ENCODE measurements around the gene GNLY.
"Not testable (repeated sequence)": the region's sequence is repeated elsewhere in the genome, so short reads cannot be mapped to it uniquely, and the experiment has no call there.

GNLY gene

GRCh38 chr2:85710687-85711577 lies 16.8 kb downstream of the GNLY start:
- DNase-seq (ENCODE audit: low read depth), result no peak

GRCh38 chr2:85711578-85712060 lies 17.5 kb downstream of the GNLY start:
- DNase-seq (ENCODE audit: low read depth), result no peak

GRCh38 chr2:85712336-85712735 lies 18.2 kb downstream of the GNLY start:
- no peak for DNase-seq (ENCODE audit: low read depth)

GRCh38 chr2:85712849-85713612 lies 18.9 kb downstream of the GNLY start:
- DNase-seq (ENCODE audit: low read depth), result no peak

GRCh38 chr2:85713836-85714235 lies 19.7 kb downstream of the GNLY start:
- no peak for DNase-seq (ENCODE audit: low read depth)

- DNase-seq (ENCODE audit: low read depth), result not testable (repeated sequence)
Observed at GRCh38 chr2:85714421-85714820, 20.3 kb downstream of the GNLY start.

GRCh38 chr2:85714841-85715240 lies 20.7 kb downstream of the GNLY start:
- DNase-seq (ENCODE audit: low read depth), result no peak

GRCh38 chr2:85716346-85716914 lies 22.3 kb downstream of the GNLY start:
- DNase-seq (ENCODE audit: low read depth), result no peak

- no peak for DNase-seq (ENCODE audit: low read depth)
Observed at GRCh38 chr2:85717308-85718008, 23.3 kb downstream of the GNLY start.

GRCh38 chr2:85718009-85718391 lies 23.8 kb downstream of the GNLY start:
- no peak for DNase-seq (ENCODE audit: low read depth)

- DNase-seq (ENCODE audit: low read depth), result no peak
Observed at GRCh38 chr2:85718885-85719492, 24.8 kb downstream of the GNLY start.

- DNase-seq (ENCODE audit: low read depth), result no peak
Observed at GRCh38 chr2:85719609-85720240, 25.6 kb downstream of the GNLY start.

GRCh38 chr2:85720533-85720932 lies 26.4 kb downstream of the GNLY start:
- no peak for DNase-seq (ENCODE audit: low read depth)

GRCh38 chr2:85721641-85722040 lies 27.5 kb downstream of the GNLY start:
- no peak for DNase-seq (ENCODE audit: low read depth)

- no peak for DNase-seq (ENCODE audit: low read depth)
Observed at GRCh38 chr2:85722519-85722918, 28.4 kb downstream of the GNLY start.

GRCh38 chr2:85723707-85724360 lies 29.7 kb downstream of the GNLY start:
- DNase-seq (ENCODE audit: low read depth), result no peak

- no peak for DNase-seq (ENCODE audit: low read depth)
Observed at GRCh38 chr2:85724731-85725181, 30.6 kb downstream of the GNLY start.

- DNase-seq (ENCODE audit: low read depth), result no peak
Observed at GRCh38 chr2:85725451-85725850, 31.3 kb downstream of the GNLY start.

GRCh38 chr2:85727798-85728197 lies 33.6 kb downstream of the GNLY start:
- DNase-seq (ENCODE audit: low read depth), result no peak

GRCh38 chr2:85728342-85728741 lies 34.2 kb downstream of the GNLY start:
- DNase-seq (ENCODE audit: low read depth), result no peak
